HCT116 (cell line): Measurements from ENCODE around the gene DPYSL4. TPM values are rescaled to one million over a fixed set of nuclear protein-coding genes. Genes with fewer than 3 reads are reported as not detected.

ENCODE experiments used
- ATAC-seq: fragments of 200-7000 bp; cut with Tn5 transposase; 2 replicates; pipeline ENCODE4 v1.9.1; 2020; ENCODE audit warnings: mild to moderate bottlenecking, moderate library complexity
- BruUV-seq: library from RNA; stranded (reverse); fragments of 400-500 nt; replicated peaks from 2 replicates; lab custom pipeline; 2021; lab: Mats Ljungman, UMichigan
- CTCF ChIA-PET: fragments of 300-600 bp; sonication (Branson Sonifier 250); formaldehyde crosslinking; loops from one replicate; lab custom pipeline; 2021; ENCODE audit warnings: antibody characterized with exemption; lab: Charles Lee
- POLR2A ChIA-PET: fragments of 300-600, 350-600 bp; sonication (Branson Sonifier 250); formaldehyde crosslinking; loops from one replicate; lab custom pipeline; 2021; ENCODE audit warnings: antibody characterized with exemption; lab: Charles Lee
- RAD21 ChIA-PET, 2 experiments: fragments of 300-600 bp; sonication (Branson Sonifier 250); formaldehyde crosslinking; loops; one replicate each; lab custom pipeline; 2023; ENCODE audit warnings: low total read pairs in 2 of 2; ENCODE audit not compliant: uncharacterized antibody in 2 of 2, unreplicated experiment in 2 of 2, low non-redundant PET in 1 of 2; lab: Charles Lee
- DNase-seq: peaks from one replicate; pipeline ENCODE4 v3.0.0-alpha.2; 2010; ENCODE audit warnings: low read depth, low spot score
- H2AFZ ChIP-seq: fragments of 200-600 bp; shearing (Covaris generic), sonication (generic); 2 replicates; pipeline ENCODE4 v1.6.1; 2017; ENCODE audit warnings: low read depth, mixed run types, mixed read lengths, antibody characterized with exemption, low read length; ENCODE audit not compliant: poor library complexity, severe bottlenecking
- H3K27ac ChIP-seq: 2 replicates; pipeline ENCODE4 v1.5.1; 2012; ENCODE audit warnings: low read depth, low read length
- H3K27me3 ChIP-seq: fragments of 200-600 bp; sonication (generic); 2 replicates; pipeline ENCODE4 v1.6.1; 2016; ENCODE audit warnings: mixed run types, low read length, mixed read lengths; ENCODE audit not compliant: insufficient read depth
- H3K36me3 ChIP-seq, 2 experiments: fragments of 200-500 bp in 1 of 2; fragments of 200-600 bp in 1 of 2; sonication (Bioruptor generic) in 1 of 2; sonication (generic) in 1 of 2; 2 replicates each; pipeline versions ENCODE4 v1.5.1 to v1.6.1; 2014 to 2016; ENCODE audit warnings: low read length in 2 of 2, inconsistent platforms in 1 of 2, mixed read lengths in 1 of 2, mixed run types in 1 of 2; ENCODE audit not compliant: insufficient read depth in 2 of 2, control insufficient read depth in 1 of 2
- H3K4me1 ChIP-seq, 2 experiments: fragments of 200-600 bp in 1 of 2; sonication (generic) in 1 of 2; 2 replicates each; pipeline versions ENCODE4 v1.5.1 to v1.6.1; 2012 to 2017; ENCODE audit warnings: low read length in 2 of 2, inconsistent platforms in 1 of 2, mild to moderate bottlenecking in 1 of 2, mixed read lengths in 1 of 2, mixed run types in 1 of 2, moderate library complexity in 1 of 2; ENCODE audit not compliant: insufficient read depth in 2 of 2, control insufficient read depth in 1 of 2
- H3K4me2 ChIP-seq: fragments of 200-600 bp; sonication (generic); 2 replicates; pipeline ENCODE4 v1.6.1; 2017; ENCODE audit warnings: mixed run types, low read length, mixed read lengths
- H3K4me3 ChIP-seq, 2 experiments: fragments of 200-600 bp in 1 of 2; sonication (generic) in 1 of 2; replicated peaks in 1 of 2; 2 replicates each; pipeline ENCODE4 v1.5.1; 2011 to 2016; ENCODE audit warnings: low read length in 2 of 2, control low read depth in 1 of 2, low read depth in 1 of 2, mild to moderate bottlenecking in 1 of 2, mixed read lengths in 1 of 2, mixed run types in 1 of 2
- H3K79me2 ChIP-seq: fragments of 200-600 bp; sonication (generic); 2 replicates; pipeline ENCODE4 v1.6.1; 2017; ENCODE audit warnings: mild to moderate bottlenecking, mixed run types, low read length, moderate library complexity, mixed read lengths; ENCODE audit not compliant: insufficient read depth
- H3K9ac ChIP-seq: fragments of 200-600 bp; sonication (generic); 2 replicates; pipeline ENCODE4 v1.6.1; 2016; ENCODE audit warnings: low read length, mixed read lengths
- H3K9me2 ChIP-seq: fragments of 200-600 bp; sonication (generic), shearing (Covaris generic); 2 replicates; pipeline ENCODE4 v1.6.1; 2017; ENCODE audit warnings: mixed run types, mild to moderate bottlenecking, moderate library complexity; ENCODE audit not compliant: insufficient read depth
- H3K9me3 ChIP-seq, 2 experiments: fragments of 200-500 bp in 1 of 2; fragments of 200-600 bp in 1 of 2; sonication (Bioruptor generic) in 1 of 2; sonication (generic) in 1 of 2; 2 replicates each; pipeline ENCODE4 v1.6.1; 2014 to 2017; ENCODE audit warnings: low read length in 2 of 2, mixed read lengths in 2 of 2, inconsistent platforms in 1 of 2, low read depth in 1 of 2, mild to moderate bottlenecking in 1 of 2, mixed run types in 1 of 2, moderate library complexity in 1 of 2; ENCODE audit not compliant: control insufficient read depth in 1 of 2, insufficient read depth in 1 of 2
- H4K20me1 ChIP-seq: fragments of 200-600 bp; sonication (generic), shearing (Covaris generic); 2 replicates; pipeline ENCODE4 v1.6.1; 2017; ENCODE audit warnings: mixed run types, mild to moderate bottlenecking, moderate library complexity; ENCODE audit not compliant: insufficient read depth
- ATF3 ChIP-seq: IDR thresholded peaks from 2 replicates; pipeline ENCODE4 v1.6.1; 2012
- EGR1 ChIP-seq: IDR thresholded peaks from 2 replicates; pipeline ENCODE4 v1.6.1; 2012; ENCODE audit warnings: low read depth
- ELF1 ChIP-seq: IDR thresholded peaks from 2 replicates; pipeline ENCODE4 v1.6.1; 2012; ENCODE audit warnings: low read depth, borderline replicate concordance
- EZH2 ChIP-seq: fragments of 200-600 bp; sonication (generic); IDR thresholded peaks from 2 replicates; pipeline ENCODE4 v1.6.1; 2017; ENCODE audit warnings: antibody characterized with exemption, mixed run types
- EZH2phosphoT487 ChIP-seq: fragments of 200-600 bp; IDR thresholded peaks from 2 replicates; pipeline ENCODE4 v1.6.1; 2018; ENCODE audit warnings: antibody characterized with exemption, borderline replicate concordance
- MAX ChIP-seq: IDR thresholded peaks from 2 replicates; pipeline ENCODE4 v1.6.1; 2012
- POLR2A ChIP-seq: IDR thresholded peaks from 2 replicates; pipeline ENCODE4 v1.7.0; 2011; ENCODE audit warnings: borderline replicate concordance; ENCODE audit not compliant: insufficient read depth, insufficient read length; ENCODE audit errors: extremely low read depth
- REST ChIP-seq: IDR thresholded peaks from 2 replicates; pipeline ENCODE4 v1.6.1; 2012; ENCODE audit warnings: low read depth
- SP1 ChIP-seq: IDR thresholded peaks from 2 replicates; pipeline ENCODE4 v1.6.1; 2012; ENCODE audit warnings: low read depth
- SRF ChIP-seq: IDR thresholded peaks from 2 replicates; pipeline ENCODE4 v1.6.1; 2012; ENCODE audit warnings: low read depth
- TCF7L2 ChIP-seq: IDR thresholded peaks from 2 replicates; pipeline ENCODE4 v1.7.0; 2011; ENCODE audit warnings: borderline replicate concordance, inconsistent platforms; ENCODE audit not compliant: insufficient read depth, insufficient read length; ENCODE audit errors: extremely low read depth
- ZBTB33 ChIP-seq: IDR thresholded peaks from 2 replicates; pipeline ENCODE4 v1.6.1; 2011; ENCODE audit warnings: mild to moderate bottlenecking, low read length, moderate library complexity; ENCODE audit not compliant: insufficient replicate concordance; ENCODE audit errors: extremely low read depth
- ZNF274 ChIP-seq: fragments of 200-500 bp; sonication (Bioruptor generic); IDR thresholded peaks from 2 replicates; pipeline ENCODE4 v1.6.1; 2014; ENCODE audit warnings: mild to moderate bottlenecking, low read depth, low read length, inconsistent platforms
- intact Hi-C: fragments of 100-400 bp; cut with micrococcal nuclease; formaldehyde crosslinking; loops from 2 replicates; pipeline ENCODE4 v1.10.0; 2022
- total RNA-seq: library from RNA; stranded (reverse); gene quantifications from one replicate; pipeline ENCODE4 v1.2.1, GENCODE V29; 2021; ENCODE audit not compliant: unreplicated experiment

DPYSL4 gene
- total RNA-seq, 1 experiment from 2014 or later: 5.4 TPM

- Histone ChIP-seq H3K79me2 (no peaks in the 10 kb centered on the region), H3K36me3 (no peaks in the 10 kb centered on the region), H3K9me3 (no peaks in the 10 kb centered on the region), H2AFZ (no peak overlapping the region), H3K4me1 (peaks cover 17 to 42% of the 10 kb centered on the region in 2 experiments; a peak in 3 of 4 replicates), H3K9me2 (no peaks in the 10 kb centered on the region), H3K4me2 (peak overlapping the region; percentile 73), H4K20me1 (no peaks in the 10 kb centered on the region), H3K27me3 (no peaks in the 10 kb centered on the region), H3K9ac (no peak overlapping the region), H3K4me3 (no peak overlapping the region), H3K27ac (peak overlapping the region; percentile 29; the same call in 1 of the 2 replicates)
- intact Hi-C loops: no loop called here
- POLR2A ChIA-PET: no interaction called here
- DNase-seq (no peak), ATAC-seq (peak; percentile 9; the same call in 1 of the 2 replicates)
- TF ChIP-seq SP1: no peak
- RAD21 ChIA-PET: no interaction called here
- CTCF ChIA-PET: no interaction called here
- no TSS peak for BruUV-seq
Observed at GRCh38 chr10:132163826-132164515, 22.8 kb upstream of the DPYSL4 start.

- no peaks in the 10 kb centered on the region for H3K9me3 ChIP-seq
- peak overlapping the region; percentile 73 for H3K4me2 ChIP-seq
- peak overlapping the region; percentile 16 for H2AFZ ChIP-seq
- RAD21 ChIA-PET: no interaction called here
- H3K4me3 ChIP-seq: no peak overlapping the region
- no peak overlapping the region for H3K27ac ChIP-seq
- DNase-seq: no peak
- H3K4me1 ChIP-seq: peaks cover 17 to 42% of the 10 kb centered on the region in 2 experiments; a peak in 3 of 4 replicates
- BruUV-seq: no TSS peak
- no peaks in the 10 kb centered on the region for H3K27me3 ChIP-seq
- ATAC-seq: peak; percentile 69
- intact Hi-C loops: no loop called here
- 0 out of 2 replicates have a peak overlapping the region, but pooled peaks have one; percentile 11 for H3K9ac ChIP-seq
- H4K20me1 ChIP-seq: no peaks in the 10 kb centered on the region
- CTCF ChIA-PET: no interaction called here
- H3K9me2 ChIP-seq: no peaks in the 10 kb centered on the region
- no peaks in the 10 kb centered on the region for H3K36me3 ChIP-seq
- H3K79me2 ChIP-seq: no peaks in the 10 kb centered on the region
- POLR2A ChIA-PET: no interaction called here
- no peak for TF ChIP-seq EZH2
- no peak for TF ChIP-seq MAX
- no peak for TF ChIP-seq POLR2A
- no peak for TF ChIP-seq ZBTB33
- TF ChIP-seq ATF3: no peak
- TF ChIP-seq EZH2phosphoT487: no peak
- no peak for TF ChIP-seq REST
- TF ChIP-seq EGR1: no peak
- no peak for TF ChIP-seq ZNF274
- TF ChIP-seq SP1: no peak
- no peak for TF ChIP-seq TCF7L2
- TF ChIP-seq ELF1: no peak
- TF ChIP-seq SRF: no peak
Observed at GRCh38 chr10:132164761-132165278, 21.9 kb upstream of the DPYSL4 start.
